A549 (cell line): ENCODE results near the gene POC1A. TPM values are rescaled to one million over a fixed set of nuclear protein-coding genes. Genes with fewer than 3 reads are reported as not detected.
"Not testable (repeated sequence)": the region's sequence is repeated elsewhere in the genome, so short reads cannot be mapped to it uniquely, and the experiment has no call there.

Source experiments
- ATAC-seq, 2 experiments: fragments of 200-7000 bp in 1 of 2; fragments of >200 bp in 1 of 2; cut with Nextera tagmentation in 1 of 2; cut with Tn5 transposase in 1 of 2; 3 replicates each; pipeline versions ENCODE4 v1.8.0 to v1.9.1; 2018 to 2020; ENCODE audit warnings: mild to moderate bottlenecking in 1 of 2, moderate library complexity in 1 of 2
- CTCF ChIA-PET: fragments of 300-600 bp; sonication (Branson Sonifier 250); formaldehyde crosslinking; extraction: SDS; loops from one replicate; lab custom pipeline; 2021; ENCODE audit warnings: antibody characterized with exemption, inconsistent platforms; lab: Yijun Ruan, JAX
- POLR2A ChIA-PET: fragments of 350-600 bp; formaldehyde crosslinking; extraction: SDS; loops from one replicate; lab custom pipeline; 2021; ENCODE audit warnings: antibody characterized with exemption, inconsistent platforms; lab: Yijun Ruan, JAX
- DNase-seq, 2 experiments: peaks; one replicate each; pipeline versions ENCODE4 v3.0.0 to v3.0.0-alpha.2; 2011 to 2016; ENCODE audit warnings: low read depth in 1 of 2, low spot score in 1 of 2
- FAIRE-seq: peaks from 2 replicates; lab custom pipeline; 2011; peaks lifted over from hg19 to GRCh38; lab: Jason Lieb, UNC
- H3K27ac ChIP-seq, 2 experiments: fragments of >200 bp; sonication (Bioruptor Twin); formaldehyde crosslinking; 3 replicates each; pipeline ENCODE4 v1.5.1; 2016 to 2017
- H3K4me1 ChIP-seq: fragments of >200 bp; sonication (Bioruptor Twin); formaldehyde crosslinking; 3 replicates; pipeline ENCODE4 v1.6.1; 2016
- H3K4me2 ChIP-seq: fragments of >200 bp; sonication (Bioruptor Twin); formaldehyde crosslinking; 3 replicates; pipeline ENCODE4 v1.6.1; 2016
- H3K4me3 ChIP-seq: fragments of >200 bp; sonication (Bioruptor Twin); formaldehyde crosslinking; 3 replicates; pipeline ENCODE4 v1.5.1; 2016
- H3K9me3 ChIP-seq: fragments of >200 bp; sonication (Bioruptor Twin); formaldehyde crosslinking; 3 replicates; pipeline ENCODE4 v1.6.1; 2016
- CBX8 ChIP-seq: fragments of 200-600 bp; sonication (generic); IDR thresholded peaks from 2 replicates; pipeline ENCODE4 v1.6.1; 2016
- CHD4 ChIP-seq: fragments of 200-600 bp; sonication (generic); IDR thresholded peaks from 2 replicates; pipeline ENCODE4 v1.6.1; 2016; ENCODE audit warnings: antibody characterized with exemption, mild to moderate bottlenecking, borderline replicate concordance
- CTCF ChIP-seq: fragments of >200 bp; sonication (Bioruptor Twin); formaldehyde crosslinking; IDR thresholded peaks from 3 replicates; pipeline ENCODE4 v1.5.1; 2016
- EHF ChIP-seq: fragments of 250-450 bp; sonication (Bioruptor Pico); IDR thresholded peaks from 2 replicates; pipeline ENCODE4 v1.5.0; 2020; ENCODE audit warnings: mild to moderate bottlenecking
- ELK1 ChIP-seq: fragments of 150-350 bp; IDR thresholded peaks from 2 replicates; pipeline ENCODE4 v1.6.1; 2014; ENCODE audit warnings: low read depth, mild to moderate bottlenecking, low read length
- FOSL2 ChIP-seq, 2 experiments: fragments of 450-650 bp in 1 of 2; fragments of >200 bp in 1 of 2; sonication (Bioruptor Twin) in 1 of 2; formaldehyde crosslinking; IDR thresholded peaks; 2 replicates each; pipeline versions ENCODE4 v1.5.0 to v1.6.1; 2016 to 2020; ENCODE audit warnings: mild to moderate bottlenecking in 1 of 2, moderate library complexity in 1 of 2
- GATA3 ChIP-seq: IDR thresholded peaks from 2 replicates; pipeline ENCODE4 v1.6.1; 2012; ENCODE audit warnings: borderline replicate concordance
- HDAC2 ChIP-seq: fragments of 200-600 bp; sonication (generic); IDR thresholded peaks from 2 replicates; pipeline ENCODE4 v1.6.1; 2016
- HES2 ChIP-seq: fragments of >200 bp; sonication (Bioruptor Twin); formaldehyde crosslinking; IDR thresholded peaks from 2 replicates; pipeline ENCODE4 v1.6.1; 2016
- HEYL ChIP-seq: fragments of 250-450 bp; sonication (Bioruptor Pico); IDR thresholded peaks from 2 replicates; pipeline ENCODE4 v1.8.0; 2021; ENCODE audit warnings: mild to moderate bottlenecking, moderate library complexity
- JUN ChIP-seq, 2 experiments: fragments of >200 bp; sonication (Bioruptor Twin); formaldehyde crosslinking; IDR thresholded peaks; 2 replicates in 1 of 2; 3 replicates in 1 of 2; pipeline ENCODE4 v1.6.1; 2016 to 2017
- JUNB ChIP-seq: fragments of >200 bp; sonication (Bioruptor Twin); formaldehyde crosslinking; IDR thresholded peaks from 2 replicates; pipeline ENCODE4 v1.6.1; 2016
- KDM1A ChIP-seq: fragments of 200-600 bp; sonication (generic); IDR thresholded peaks from 2 replicates; pipeline ENCODE4 v1.6.1; 2016; ENCODE audit warnings: low read depth, mild to moderate bottlenecking
- MAFK ChIP-seq: fragments of 450-650 bp; IDR thresholded peaks from 2 replicates; pipeline ENCODE4 v1.6.1; 2014; ENCODE audit not compliant: partially characterized antibody
- MAZ ChIP-seq: fragments of 150-350 bp; IDR thresholded peaks from 2 replicates; pipeline ENCODE4 v1.6.1; 2014; ENCODE audit warnings: antibody characterized with exemption, low read depth, low read length, borderline replicate concordance
- MYC ChIP-seq: IDR thresholded peaks from 2 replicates; pipeline ENCODE4 v1.6.1; 2012; ENCODE audit warnings: mild to moderate bottlenecking, inconsistent platforms, low read length, improper control_type of control experiment, borderline replicate concordance
- NR3C1 ChIP-seq: fragments of >200 bp; sonication (Bioruptor Twin); formaldehyde crosslinking; IDR thresholded peaks from 3 replicates; pipeline ENCODE4 v1.6.1; 2017
- PHF8 ChIP-seq: fragments of 200-600 bp; sonication (generic); IDR thresholded peaks from 2 replicates; pipeline ENCODE4 v1.6.1; 2016; ENCODE audit warnings: low read depth, mild to moderate bottlenecking, antibody characterized with exemption, moderate library complexity, borderline replicate concordance
- POLR2A ChIP-seq: IDR thresholded peaks from 2 replicates; pipeline ENCODE4 v1.6.1; 2012; ENCODE audit warnings: mild to moderate bottlenecking, low read length
- RAD21 ChIP-seq, 2 experiments: fragments of >200 bp in 1 of 2; sonication (Bioruptor Twin) in 1 of 2; formaldehyde crosslinking in 1 of 2; IDR thresholded peaks in 1 of 2; conservative IDR thresholded peaks in 1 of 2; 2 replicates in 1 of 2; 3 replicates in 1 of 2; pipeline ENCODE4 v1.6.1; 2012 to 2018; ENCODE audit warnings: inconsistent platforms in 1 of 2
- RFX5 ChIP-seq: fragments of 450-650 bp; IDR thresholded peaks from 2 replicates; pipeline ENCODE4 v1.7.1; 2014; ENCODE audit warnings: antibody characterized with exemption, mild to moderate bottlenecking, moderate library complexity
- RNF2 ChIP-seq: fragments of 200-600 bp; sonication (generic); IDR thresholded peaks from 2 replicates; pipeline ENCODE4 v1.6.1; 2016; ENCODE audit warnings: low read depth, mild to moderate bottlenecking, antibody characterized with exemption, moderate library complexity, borderline replicate concordance
- TFCP2L1 ChIP-seq: fragments of 250-450 bp; sonication (Bioruptor Pico); IDR thresholded peaks from 2 replicates; pipeline ENCODE4 v1.5.0; 2021; ENCODE audit warnings: mild to moderate bottlenecking
- ZC3H11A ChIP-seq: fragments of 450-650 bp; IDR thresholded peaks from 2 replicates; pipeline ENCODE4 v1.6.1; 2014; ENCODE audit warnings: antibody characterized with exemption, mild to moderate bottlenecking
- ZFP36 ChIP-seq: fragments of 450-650 bp; IDR thresholded peaks from 2 replicates; pipeline ENCODE4 v1.6.1; 2014; ENCODE audit warnings: borderline replicate concordance; ENCODE audit not compliant: partially characterized antibody
- ZNF302 ChIP-seq: fragments of 250-450 bp; sonication (Bioruptor Pico); IDR thresholded peaks from 2 replicates; pipeline ENCODE4 v1.9.0; 2021; ENCODE audit warnings: inconsistent platforms, mild to moderate bottlenecking, moderate library complexity
- WGBS: methylation state at CpG from one replicate; pipeline ENCODE4 v1.1.6; 2017; ENCODE audit errors: missing lambda C conversion rate; 5-methylcytosine and 5-hydroxymethylcytosine counted together
- polyA plus RNA-seq, 4 experiments: library from polyadenylated mRNA; depleted of rRNA in 3 of 4; stranded (reverse); fragments of >200 nt; fragmentation: RNase III in 1 of 4; extraction: RNeasy Plus Mini Kit Qiagen cat#74134 plus additional on column Dnase treatment in 1 of 4; gene quantifications; 2 replicates in 3 of 4; 3 replicates in 1 of 4; pipeline ENCODE4 v1.2.3, GENCODE V29; 2011 to 2017

The POC1A gene
- polyA plus RNA-seq, 2 of the 4 experiments (the other 2 are of a cell fraction): 9.4 to 14.1 TPM

GRCh38 chr3:52034212-52034611 is 120.0 kb downstream of the POC1A start:
- Histone ChIP-seq H3K9me3 (no peaks in the 10 kb centered on the region), H3K4me1 (no peaks in the 10 kb centered on the region), H3K4me3 (no peak overlapping the region), H3K27ac (no peak overlapping the region), H3K4me2 (no peak overlapping the region)
- CTCF ChIA-PET: no interaction called here
- FAIRE-seq (no peak), DNase-seq (no peak), ATAC-seq (no peak)
- WGBS: 88% methylated on average over 1 of the region's 5 CpGs
- POLR2A ChIA-PET: no interaction called here
- TF ChIP-seq HDAC2 (no peak), MAZ (no peak), HEYL (no peak), JUN (IDR thresholded peaks at IDR 0.05) (no peak), RAD21 (conservative IDR thresholded peaks at IDR 0.05 in 1 of 2, IDR thresholded peaks at IDR 0.05 in 1 of 2) (no peak), RNF2 (no peak), PHF8 (no peak), ZC3H11A (no peak)

GRCh38 chr3:52033748-52034147 is 120.5 kb downstream of the POC1A start:
- H3K4me1 ChIP-seq, DNase-seq, H3K27ac ChIP-seq, FAIRE-seq, POLR2A ChIA-PET, H3K4me3 ChIP-seq, H3K4me2 ChIP-seq, H3K9me3 ChIP-seq, ATAC-seq: not testable (repeated sequence)
- 69% methylated on average over 6 of the region's 6 CpGs for WGBS
- CTCF ChIA-PET: interaction anchor here (1.2 to 2.1 kb wide), 2 partner anchors 19 to 110 kb away, joined by 4 to 5 read pairs; no protein-coding TSS in a partner anchor

GRCh38 chr3:52032702-52033408 is 121.4 kb downstream of the POC1A start:
- no peak for FAIRE-seq
- CTCF ChIA-PET: interaction anchor here (1.0 to 2.1 kb wide), 4 partner anchors 20 to 112 kb away, joined by 3 to 5 read pairs (median 4); no protein-coding TSS in a partner anchor
- ATAC-seq: no peak

GRCh38 chr3:52031896-52032295 is 122.3 kb downstream of the POC1A start:
- FAIRE-seq: no peak
- CTCF ChIA-PET: interaction anchor here (0.5 to 2.1 kb wide), 5 partner anchors 21 to 113 kb away, joined by 3 to 5 read pairs (median 3); partner anchors contain the start of gene RPL29
- WGBS: 77% methylated on average over 6 of the region's 10 CpGs
- TF ChIP-seq ELK1 (no peak), ZNF302 (CRISPR knock-in tag) (no peak), FOSL2 (IDR thresholded peaks at IDR 0.05) (no peak), FOSL2 (CRISPR knock-in tag; IDR thresholded peaks at IDR 0.05) (no peak), PHF8 (no peak), CTCF (no peak), KDM1A (no peak), RAD21 (conservative IDR thresholded peaks at IDR 0.05 in 1 of 2, IDR thresholded peaks at IDR 0.05 in 1 of 2) (no peak), HES2 (no peak), NR3C1 (no peak), JUNB (no peak), GATA3 (no peak)
- no peak for ATAC-seq
- Histone ChIP-seq H3K9me3 (no peaks in the 10 kb centered on the region), H3K4me3 (no peak overlapping the region), H3K27ac (no peak overlapping the region), H3K4me1 (no peaks in the 10 kb centered on the region), H3K4me2 (no peak overlapping the region)
- no peak for DNase-seq
- POLR2A ChIA-PET: no interaction called here

More at GRCh38 chr3:52032702-52033408, 121.4 kb downstream of the POC1A start:
- no peaks in the 10 kb centered on the region for H3K4me1 ChIP-seq
- 63% methylated on average over 3 of the region's 11 CpGs for WGBS
- H3K4me3 ChIP-seq: no peak overlapping the region
- POLR2A ChIA-PET: no interaction called here
- TF ChIP-seq RFX5 (no peak), MYC (no peak), ZFP36 (no peak), HDAC2 (no peak), CHD4 (no peak), EHF (no peak), TFCP2L1 (no peak), POLR2A (no peak), GATA3 (no peak), MAFK (no peak), CBX8 (no peak), JUN (IDR thresholded peaks at IDR 0.05) (no peak), KDM1A (no peak)
- no peak for DNase-seq
- H3K27ac ChIP-seq: no peak overlapping the region
- no peak overlapping the region for H3K4me2 ChIP-seq
- no peaks in the 10 kb centered on the region for H3K9me3 ChIP-seq
